Measurements from ENCODE around the gene ERC1.
"Not testable (repeated sequence)": the region's sequence is repeated elsewhere in the genome, so short reads cannot be mapped to it uniquely, and the experiment has no call there.

ERC1 gene

DNA sequence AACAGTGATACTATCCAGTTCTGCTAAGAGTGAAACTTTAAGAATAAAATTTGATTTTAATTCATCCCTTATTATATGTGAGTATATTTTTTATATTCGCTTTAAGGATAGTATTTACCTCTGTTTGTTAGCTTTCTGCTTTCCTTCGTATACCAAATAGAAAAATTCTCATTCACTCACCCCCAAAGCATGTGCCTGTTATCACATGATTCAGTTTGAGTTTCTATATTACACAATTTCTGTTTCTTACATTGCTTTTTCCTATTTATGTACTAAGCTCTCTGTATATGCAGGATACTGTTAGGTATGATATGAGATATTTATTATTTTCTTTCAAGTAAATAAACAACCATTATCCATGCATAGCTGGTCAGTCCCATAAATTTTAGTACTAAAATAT lies 328.2 kb downstream of the ERC1 start:
- no peak for DNase-seq (ENCODE audit: low read depth in 2 of 2)

DNA sequence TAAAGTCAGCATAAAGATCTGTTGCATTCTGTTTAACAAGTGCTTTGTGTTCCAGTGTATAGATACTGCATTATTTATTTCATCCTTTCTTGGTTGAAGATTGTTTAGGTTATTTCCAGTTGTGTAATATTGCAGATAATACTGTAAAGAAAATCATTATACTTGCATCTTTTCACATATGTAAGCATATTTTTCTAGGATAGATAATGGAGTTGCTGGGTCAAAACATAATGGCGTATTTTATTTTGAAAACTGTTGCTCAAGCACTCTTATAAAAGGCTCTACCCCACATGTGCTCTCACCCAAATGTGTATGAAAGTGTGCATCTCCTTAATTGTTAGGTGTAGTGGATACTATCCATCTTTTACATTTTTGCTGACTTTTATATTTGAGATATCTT lies 329.0 kb downstream of the ERC1 start:
- DNase-seq (ENCODE audit: low read depth in 2 of 2) = no peak

DNA sequence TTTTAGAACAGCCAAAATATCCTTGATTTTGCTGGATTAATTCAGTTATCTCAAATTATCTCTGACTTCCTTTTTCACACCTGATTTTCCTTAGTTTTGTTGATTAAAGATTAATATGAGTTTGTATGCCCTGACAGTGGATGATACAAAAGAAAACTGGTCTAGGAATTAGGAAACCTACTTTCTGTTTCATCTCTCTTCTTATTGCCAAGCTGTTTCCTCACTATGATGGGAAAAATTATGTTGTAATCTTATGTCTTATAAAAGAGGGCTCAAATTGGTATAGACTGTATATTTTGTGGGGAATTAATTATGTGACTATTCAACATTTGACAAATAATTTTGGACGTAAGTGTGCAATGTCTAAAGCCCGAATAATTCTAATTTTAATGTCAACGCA lies 331.8 kb downstream of the ERC1 start:
- no peak for DNase-seq (ENCODE audit: low read depth in 2 of 2)

DNA sequence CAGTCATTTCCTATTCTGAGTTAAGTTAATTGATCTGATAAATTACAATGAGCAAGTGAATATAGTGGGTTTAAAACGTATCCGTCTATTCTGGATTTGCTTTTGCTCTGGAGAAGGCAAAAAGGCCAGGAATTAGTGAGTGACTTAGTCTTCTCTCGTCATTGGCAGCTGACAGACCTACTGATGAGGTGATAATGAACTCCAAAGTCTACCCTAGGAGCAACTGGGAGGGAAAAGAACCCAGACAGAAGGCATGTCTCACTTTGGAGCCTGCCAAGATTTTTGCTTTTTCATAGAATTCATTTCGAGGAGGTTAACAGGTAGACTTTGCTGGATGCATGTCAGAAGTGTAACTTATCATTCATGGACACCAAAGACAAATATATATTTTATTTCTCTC lies 333.1 kb downstream of the ERC1 start:
- DNase-seq (ENCODE audit: low read depth in 2 of 2) = no peak

DNA sequence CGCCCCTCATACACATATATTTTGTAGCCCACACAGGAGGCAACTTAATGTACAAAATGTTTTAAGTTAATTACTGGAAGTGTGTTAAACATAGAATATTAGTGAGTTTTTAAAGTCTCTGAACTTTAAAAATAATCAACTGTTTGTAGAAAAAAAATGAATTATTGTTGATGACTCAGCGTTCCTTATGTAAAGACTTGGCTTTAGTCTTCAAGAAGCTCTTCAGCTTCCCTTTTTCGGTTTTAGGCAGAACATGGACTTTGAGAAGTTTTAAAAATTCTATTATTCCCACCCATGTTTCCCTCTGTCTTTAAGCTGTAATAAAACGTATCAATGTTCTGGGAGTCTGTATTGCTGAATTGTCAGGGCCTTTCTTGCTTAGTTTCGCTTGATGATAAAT lies 333.9 kb downstream of the ERC1 start:
- no peak for DNase-seq (ENCODE audit: low read depth in 2 of 2)

DNA sequence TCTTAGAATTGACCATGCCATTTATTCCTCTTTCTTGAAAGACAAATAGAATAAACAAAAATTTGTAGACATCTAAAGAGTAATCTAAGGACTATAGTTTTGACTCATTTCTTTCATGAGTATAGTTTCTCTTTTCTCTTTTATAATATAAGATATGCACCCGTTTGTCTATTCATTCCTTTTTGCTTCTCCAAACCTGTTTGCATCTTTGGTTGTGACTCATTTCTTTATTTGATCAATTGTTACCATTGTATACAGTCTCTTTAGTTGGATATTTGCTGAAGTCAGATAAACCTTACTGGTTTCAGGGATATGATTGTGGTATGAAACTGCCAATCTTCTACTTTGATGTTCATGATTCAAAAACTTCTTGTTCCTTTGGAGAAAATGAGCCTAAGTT lies 334.6 kb downstream of the ERC1 start:
- no peak for DNase-seq (ENCODE audit: low read depth in 2 of 2)

DNA sequence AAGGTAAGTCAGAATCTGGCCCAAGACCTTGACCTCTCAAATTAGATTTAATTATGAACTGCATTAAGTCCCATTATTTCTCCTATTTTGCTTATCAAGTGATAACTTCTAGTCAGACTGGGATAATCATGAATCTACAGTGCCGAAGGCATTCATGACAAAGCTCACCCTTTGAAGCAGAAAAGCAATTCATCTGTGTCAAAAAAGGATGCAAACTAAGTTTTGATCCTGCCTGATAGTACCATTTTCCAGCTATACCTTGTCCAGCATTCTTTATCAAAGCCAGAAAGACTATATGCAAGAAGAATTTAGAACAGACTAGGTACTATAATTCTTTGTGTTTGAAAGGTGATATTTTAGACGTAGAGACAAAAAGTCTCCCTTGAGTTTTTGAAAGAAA lies 335.2 kb downstream of the ERC1 start:
- DNase-seq (ENCODE audit: low read depth in 2 of 2) = no peak

DNA sequence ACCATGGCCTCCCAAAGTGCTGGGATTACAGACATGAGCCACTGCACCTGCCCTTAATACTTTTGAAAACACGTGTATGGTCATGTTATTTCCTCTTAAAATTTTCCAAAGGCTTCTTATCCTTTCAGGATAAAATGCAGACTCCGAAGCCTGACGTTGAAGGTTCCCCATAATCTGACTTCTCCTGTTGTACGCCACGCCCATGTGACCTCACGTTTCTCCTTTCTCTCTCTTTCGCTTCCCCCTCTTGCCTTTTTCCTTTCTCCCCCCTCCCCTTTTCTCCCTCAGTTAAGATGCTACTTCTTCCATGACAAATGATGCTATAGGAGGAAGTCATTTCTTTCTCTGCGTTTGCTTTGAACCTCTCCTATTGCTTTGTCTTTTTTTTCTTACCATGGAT lies 337.4 kb downstream of the ERC1 start:
- DNase-seq (ENCODE audit: low read depth in 2 of 2) = no peak

DNA sequence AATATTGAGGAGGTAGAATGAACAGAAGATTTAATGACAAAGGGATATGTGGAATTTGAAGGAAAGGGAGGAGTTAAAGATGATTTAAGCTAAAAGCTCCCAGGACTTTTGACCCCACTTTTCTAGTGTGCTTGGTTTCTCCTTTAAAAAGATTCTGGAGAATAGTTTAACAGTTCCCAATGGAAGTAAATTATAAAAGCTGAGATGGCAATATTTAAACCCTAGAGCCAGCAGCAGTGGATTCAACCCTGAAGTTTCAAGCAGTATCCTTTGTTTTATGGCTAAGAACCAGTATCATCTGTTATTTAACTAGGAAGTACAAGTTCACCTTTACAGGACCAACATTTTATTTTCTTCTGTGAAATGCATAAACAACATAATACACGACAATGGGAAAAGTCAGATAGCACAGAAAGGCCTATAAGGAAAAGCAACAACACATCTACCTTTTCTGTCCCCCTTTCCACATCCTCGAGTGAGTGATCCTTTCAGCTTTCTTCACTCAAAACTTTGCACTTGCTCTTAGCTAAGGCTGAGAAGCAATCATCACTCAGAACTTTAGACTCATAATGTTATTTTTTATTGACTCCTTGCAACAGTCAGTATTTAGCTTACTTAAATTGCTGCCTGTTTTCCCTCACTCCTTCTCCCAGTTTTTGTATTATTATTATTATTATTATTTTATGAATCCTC lies 338.9 kb downstream of the ERC1 start:
- no peak for DNase-seq (ENCODE audit: low read depth in 2 of 2)

DNA sequence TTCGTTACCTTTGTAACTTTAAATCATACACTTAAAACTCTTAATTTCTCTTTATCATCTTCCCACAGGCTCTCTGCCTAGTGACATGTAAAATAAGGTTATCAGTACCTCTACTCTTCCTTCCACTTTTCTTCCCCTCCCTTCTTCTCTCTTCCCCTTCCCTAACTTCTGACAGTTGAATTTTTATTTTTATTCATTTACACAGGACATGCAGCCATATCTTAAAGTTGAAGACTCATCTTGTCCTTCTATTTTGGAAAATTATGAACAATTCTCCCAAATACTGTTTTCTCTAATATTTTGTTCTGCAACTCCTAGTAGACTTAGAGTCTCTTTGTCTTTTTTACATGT lies 339.4 kb downstream of the ERC1 start:
- no peak for DNase-seq (ENCODE audit: low read depth in 2 of 2)

DNA sequence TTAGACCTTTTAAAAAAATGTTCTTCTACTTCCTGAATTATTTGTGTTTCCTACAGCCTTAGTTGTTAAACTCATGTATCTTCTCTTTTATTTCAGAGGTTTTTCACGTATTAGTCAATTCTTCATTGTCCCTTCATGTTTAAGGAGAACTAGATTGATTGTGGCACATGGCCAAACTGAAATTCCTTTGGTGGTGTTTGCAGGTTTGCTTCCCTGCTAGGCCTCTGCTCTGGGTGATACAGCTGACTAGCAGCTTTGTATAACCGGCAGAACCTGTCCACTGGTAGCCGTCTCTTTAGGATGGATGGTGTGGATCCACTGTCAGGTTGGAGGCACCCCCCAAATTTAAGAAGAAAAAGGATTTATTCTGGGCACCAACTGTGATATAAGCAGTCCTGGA lies 341.3 kb downstream of the ERC1 start:
- DNase-seq (ENCODE audit: low read depth in 2 of 2) = no peak

DNA sequence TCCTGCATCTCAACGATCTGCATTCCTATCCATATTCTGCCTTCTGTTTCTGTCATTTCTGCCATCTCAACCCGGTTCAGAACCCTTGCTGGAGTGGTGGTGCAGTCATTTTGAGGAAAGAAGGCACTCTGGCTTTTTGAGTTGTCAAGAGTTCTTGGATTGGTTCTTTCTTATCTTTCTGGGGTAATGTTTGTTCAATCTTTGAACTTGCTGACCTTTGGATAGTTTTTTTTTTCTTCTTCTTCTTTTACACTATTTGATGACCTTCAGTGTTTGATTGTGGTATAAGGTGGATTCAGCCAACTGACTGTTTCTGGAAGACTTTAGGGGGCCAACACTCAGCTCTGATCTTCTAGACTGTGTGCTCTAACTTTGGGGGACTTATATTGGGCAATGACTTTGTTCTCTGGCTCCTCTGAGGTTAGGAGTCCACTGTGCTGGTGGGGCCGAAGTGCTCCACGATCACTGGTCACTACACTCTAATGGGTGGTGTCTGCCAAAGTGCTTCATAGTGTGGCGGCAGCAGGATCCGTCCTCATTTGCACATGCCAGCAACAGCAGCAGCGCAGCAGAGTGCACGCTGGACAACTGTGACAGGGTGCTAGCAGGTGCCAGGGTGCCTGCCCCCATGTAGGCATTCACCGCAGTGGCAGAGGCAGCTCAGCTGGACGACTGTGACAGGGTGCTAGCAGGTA lies 347.6 kb downstream of the ERC1 start:
- DNase-seq (ENCODE audit: low read depth in 2 of 2) = no peak

DNA sequence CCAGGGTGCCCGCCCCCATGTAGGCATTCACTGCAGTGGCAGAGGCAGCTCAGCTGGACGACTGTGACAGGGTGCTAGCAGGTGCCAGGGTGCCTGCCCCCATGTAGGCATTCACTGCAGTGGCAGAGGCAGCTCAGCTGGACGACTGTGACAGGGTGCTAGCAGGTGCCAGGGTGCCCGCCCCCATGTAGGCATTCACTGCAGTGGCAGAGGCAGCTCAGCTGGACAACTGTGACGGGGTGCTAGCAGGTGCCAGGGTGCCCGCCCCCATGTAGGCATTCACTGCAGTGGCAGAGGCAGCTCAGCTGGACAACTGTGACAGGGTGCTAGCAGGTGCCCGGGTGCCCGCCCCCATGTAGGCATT lies 348.1 kb downstream of the ERC1 start:
- DNase-seq (ENCODE audit: low read depth in 2 of 2) = not testable (repeated sequence)

DNA sequence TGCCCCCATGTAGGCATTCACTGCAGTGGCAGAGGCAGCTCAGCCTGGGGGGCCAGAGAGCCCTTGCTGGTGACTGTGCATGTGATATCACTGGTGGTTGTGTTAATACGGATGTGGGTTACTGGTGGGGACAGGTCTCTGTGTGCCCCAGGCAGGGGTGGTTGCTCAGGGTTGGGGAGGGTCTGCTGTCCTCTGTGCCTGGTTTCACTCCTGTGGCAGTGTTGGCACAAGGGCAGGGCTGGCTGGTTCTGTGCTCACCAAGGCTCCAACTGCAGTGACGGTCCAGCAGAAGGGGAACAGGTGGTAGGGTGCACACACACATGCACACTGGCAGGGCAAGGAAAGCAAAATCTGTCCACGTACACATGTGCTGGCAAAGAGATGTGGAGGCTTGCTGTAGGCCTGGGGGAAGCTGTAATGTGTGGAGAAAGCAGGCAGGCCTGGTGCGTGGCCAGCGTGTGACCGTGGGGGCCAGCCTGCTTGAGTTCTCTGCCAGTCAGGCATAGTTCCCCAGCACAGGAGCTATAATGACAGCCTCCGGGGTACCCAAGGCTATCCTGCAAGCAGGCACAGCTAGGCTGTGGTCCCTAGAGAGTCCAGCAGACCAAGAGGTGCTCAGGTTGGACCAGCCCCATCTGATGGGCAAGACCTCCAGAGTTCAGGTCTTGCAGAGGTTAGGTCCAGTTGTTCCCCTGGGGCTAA lies 348.7 kb downstream of the ERC1 start:
- DNase-seq (ENCODE audit: low read depth in 2 of 2) = no peak

DNA sequence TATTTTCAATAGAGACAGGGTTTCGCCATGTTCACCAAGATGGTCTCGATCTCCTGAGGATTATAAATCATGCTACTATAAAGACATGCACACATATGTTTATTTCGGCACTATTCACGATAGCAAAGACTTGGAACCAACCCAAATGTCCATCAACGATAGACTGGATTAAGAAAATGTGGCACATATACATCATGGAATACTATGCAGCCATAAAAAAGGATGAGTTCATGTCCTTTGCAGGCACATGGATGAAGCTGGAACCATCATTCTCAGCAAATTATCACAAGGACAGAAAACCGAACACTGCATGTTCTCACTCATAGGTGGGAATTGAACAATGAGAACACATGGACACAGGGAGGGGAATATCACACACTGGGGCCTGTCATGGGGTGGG lies 350.2 kb downstream of the ERC1 start:
- not testable (repeated sequence) for DNase-seq (ENCODE audit: low read depth in 2 of 2)

DNA sequence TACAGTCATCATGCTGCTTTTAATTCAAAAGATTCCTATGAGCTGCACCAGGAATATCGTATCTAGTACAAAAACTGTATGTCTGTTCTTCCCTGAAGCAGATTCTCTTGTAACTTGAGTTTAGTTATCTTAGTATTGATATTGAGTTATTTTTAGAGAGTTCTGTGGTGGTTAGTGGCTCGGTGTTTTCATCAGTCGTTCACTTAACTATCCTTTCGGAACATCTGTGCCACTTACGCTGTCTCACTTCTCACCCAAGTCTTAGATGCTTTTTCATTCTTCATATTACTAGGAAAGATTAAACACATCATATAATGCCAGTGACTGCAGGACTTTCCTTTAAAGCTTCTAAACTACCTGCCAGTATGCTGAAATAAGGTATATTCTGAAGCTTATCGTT lies 352.4 kb downstream of the ERC1 start:
- no peak for DNase-seq (ENCODE audit: low read depth in 2 of 2)

DNA sequence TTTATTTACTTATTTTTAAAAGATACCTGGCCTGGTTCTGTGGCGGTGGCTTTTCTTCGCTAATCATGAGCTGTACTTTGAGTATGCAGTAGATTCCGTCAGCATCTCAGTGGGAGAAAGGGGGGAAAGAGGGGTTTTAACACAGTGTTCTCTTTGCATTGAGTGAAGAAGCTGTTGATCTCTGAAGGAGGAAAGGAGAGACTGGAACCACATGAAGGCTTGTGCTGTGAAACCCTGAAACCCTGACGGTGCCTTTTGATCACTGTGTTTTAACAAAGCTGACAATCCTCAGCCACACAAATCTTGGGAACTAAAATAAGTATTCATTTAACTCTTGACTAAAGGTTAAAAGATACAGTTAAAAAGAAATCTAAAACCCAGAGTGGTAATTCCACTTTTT lies 353.2 kb downstream of the ERC1 start:
- no peak for DNase-seq (ENCODE audit: low read depth in 2 of 2)

DNA sequence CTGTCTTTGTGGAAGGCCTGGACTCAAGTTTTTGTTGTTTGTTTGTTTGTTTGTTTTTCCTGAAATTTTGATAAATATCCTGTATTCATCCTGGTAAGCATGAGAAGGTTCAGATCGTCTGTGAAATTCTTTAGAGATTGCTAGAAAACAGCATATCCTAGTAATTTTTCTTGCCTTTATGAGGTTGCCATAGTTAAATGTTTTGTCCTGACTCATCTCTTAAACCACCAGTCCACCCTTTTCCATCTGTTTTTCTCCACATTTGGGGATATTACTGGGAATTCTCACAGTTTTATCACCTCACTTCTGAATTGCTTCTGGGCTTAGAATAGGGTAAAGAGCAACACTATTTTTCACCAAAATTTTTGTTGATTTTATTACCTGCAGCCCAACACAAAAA lies 355.1 kb downstream of the ERC1 start:
- DNase-seq (ENCODE audit: low read depth in 2 of 2) = no peak

DNA sequence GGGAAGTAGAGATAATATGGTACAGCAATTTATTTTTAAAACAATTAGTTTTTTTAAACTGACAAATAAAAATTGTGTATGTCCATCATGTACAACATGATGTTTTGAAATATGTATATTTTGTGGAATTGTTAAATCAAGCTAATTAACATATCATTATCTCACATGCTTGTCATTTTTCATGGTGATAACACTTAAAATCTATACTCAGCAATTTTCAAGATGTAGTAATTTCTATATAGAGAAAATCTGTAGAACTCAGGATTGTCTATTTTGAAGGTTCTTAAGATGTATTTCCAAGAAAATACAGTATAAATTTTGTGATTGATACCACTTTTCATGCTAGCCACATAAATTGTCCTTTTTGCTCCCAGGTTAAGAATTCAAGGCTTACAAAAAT lies 356.3 kb downstream of the ERC1 start:
- DNase-seq (ENCODE audit: low read depth in 2 of 2) = no peak

DNA sequence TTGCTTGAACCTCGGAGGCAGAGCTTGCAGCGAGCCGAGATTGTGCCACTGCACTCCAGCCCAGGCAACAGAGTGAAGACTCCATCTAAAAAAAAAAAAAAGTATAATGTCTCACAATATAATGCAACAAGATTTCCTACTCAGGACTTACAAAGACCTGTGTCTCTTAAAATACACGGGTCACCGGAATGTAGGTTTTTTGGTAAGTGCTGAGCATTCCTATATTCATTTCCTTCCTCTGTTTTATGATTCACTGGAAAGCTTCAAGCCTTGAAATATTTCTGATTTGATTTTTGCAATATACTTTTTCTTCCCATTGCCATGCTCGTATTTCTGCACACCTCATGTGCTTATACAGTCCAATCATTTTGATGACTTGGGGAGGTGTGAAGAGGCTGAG lies 357.6 kb downstream of the ERC1 start:
- no peak for DNase-seq (ENCODE audit: low read depth in 2 of 2)

DNA sequence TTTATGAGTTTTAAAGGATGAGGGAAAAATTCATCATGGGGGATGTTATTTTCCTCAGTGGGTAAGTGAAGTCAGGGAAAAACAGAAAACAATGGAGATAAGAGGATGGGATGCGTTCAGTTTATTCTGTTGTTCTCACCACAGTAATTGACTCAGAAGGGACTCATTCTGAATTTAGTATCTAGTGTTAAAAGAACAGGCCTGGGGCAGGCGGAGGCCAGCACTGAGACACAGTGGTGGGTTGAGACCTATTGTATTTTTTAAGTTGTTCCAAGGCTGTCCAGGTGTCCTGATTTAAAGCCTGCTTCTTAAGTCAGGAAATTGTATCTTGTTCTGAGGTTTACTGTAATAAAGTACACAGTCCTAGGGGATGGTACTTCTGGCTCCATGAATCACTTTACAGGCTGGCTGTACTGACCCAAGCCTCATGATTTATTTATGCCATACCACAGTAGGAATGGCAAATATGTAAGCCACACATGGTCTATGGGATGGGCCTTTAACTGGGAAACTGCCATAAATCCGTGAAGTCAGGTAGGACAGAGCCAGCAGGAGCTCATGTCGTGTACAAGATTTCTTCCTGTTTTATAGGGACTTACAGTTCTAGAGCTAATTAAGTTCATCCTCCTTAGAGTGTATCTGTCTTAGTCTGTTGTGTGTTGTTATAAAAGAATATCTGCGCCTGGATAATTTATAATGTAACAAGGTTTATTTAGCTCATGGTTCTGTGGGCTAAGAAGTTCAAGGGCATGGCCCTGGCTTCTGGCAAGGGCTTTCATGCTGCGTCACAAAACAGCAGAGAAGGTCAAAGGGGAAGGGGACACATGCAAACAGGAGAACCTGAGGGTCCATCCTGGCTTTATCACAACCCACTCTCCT lies 359.3 kb downstream of the ERC1 start:
- DNase-seq (ENCODE audit: low read depth in 2 of 2) = no peak

DNA sequence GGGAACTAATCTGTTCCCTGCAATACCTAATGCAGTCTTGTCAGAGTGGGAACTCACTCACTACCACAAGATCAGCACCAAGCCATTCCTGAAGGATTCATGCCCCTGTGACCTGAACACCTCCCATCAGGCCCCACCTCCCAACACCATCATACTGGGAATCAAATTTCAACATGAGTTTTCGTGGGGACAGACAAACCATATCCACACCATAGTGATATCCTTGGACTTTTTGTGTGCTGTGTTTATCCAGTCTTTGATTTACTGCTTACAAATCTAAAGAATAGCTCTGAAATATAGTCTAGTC lies 359.9 kb downstream of the ERC1 start:
- no peak for DNase-seq (ENCODE audit: low read depth in 2 of 2)

DNA sequence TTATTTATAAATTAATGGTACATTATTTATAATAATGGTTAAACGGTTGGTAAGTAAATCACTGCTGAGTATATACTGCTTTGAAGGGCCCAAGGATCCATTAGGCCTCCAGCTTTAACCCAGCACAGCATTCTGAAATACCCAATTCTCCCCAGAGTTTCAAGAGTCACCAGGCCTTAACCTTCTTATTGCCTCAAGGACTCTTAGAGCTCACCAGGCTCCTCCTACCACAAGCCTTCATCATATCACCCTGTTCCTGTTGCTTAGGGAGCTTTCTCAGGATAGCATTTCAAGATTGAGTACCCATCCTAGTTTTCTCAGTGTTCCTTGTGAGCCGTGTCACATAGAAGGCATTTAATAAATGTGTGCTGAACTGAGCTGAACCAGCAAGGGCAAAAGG lies 360.9 kb downstream of the ERC1 start:
- DNase-seq (ENCODE audit: low read depth in 2 of 2) = no peak

All from stimulated activated CD8-positive, alpha-beta memory T cell treated with anti-CD3 and anti-CD28 coated beads, Interleukin-7, amount 100 ng/mL, for 4 hours (primary cell).